ENCODE results near the gene GRIN1.

GRCh38 chr9:137189297-137190295 is 50.6 kb downstream of the GRIN1 start:
- TF ChIP-seq CTCF (IDR thresholded peaks at IDR 0.05; ENCODE audit: low read length) (no peak), EZH2 (IDR thresholded peaks at IDR 0.05; ENCODE audit: borderline replicate concordance, low read length) (no peak)

Measured in OCI-LY1 (cell line).